ENCODE measurements around the gene RGS19. TPM values are rescaled to one million over a fixed set of nuclear protein-coding genes. Genes with fewer than 3 reads are reported as not detected.

RGS19 gene
- total RNA-seq, 1 experiment from 2014 or later, result 32.0 TPM

- Histone ChIP-seq H3K27me3 (ENCODE audit: control insufficient read depth, insufficient read depth, low read length) (no peaks in the 10 kb centered on the region), H3K9me3 (ENCODE audit: control insufficient read depth, insufficient read depth, low read depth, low read length) (no peaks in the 10 kb centered on the region), H3K27ac (ENCODE audit: low read length) (no peak overlapping the region), H3K4me1 (ENCODE audit: control insufficient read depth, insufficient read depth, low read length) (peaks cover 17% of the 10 kb centered on the region), H3K4me3 (ENCODE audit: low read depth in 2 of 2, low read length in 2 of 2) (no peak overlapping the region), H3K36me3 (ENCODE audit: control insufficient read depth, insufficient read depth, low read length) (no peaks in the 10 kb centered on the region)
- no peak for DNase-seq (ENCODE audit: low read depth, low spot score)
- BruUV-seq (replicated peaks), result no TSS peak
- ChIA-PET CTCF (no interaction called here), POLR2A (no interaction called here)
- ATAC-seq, result no peak
- in situ Hi-C loops (cut with HindIII; ENCODE audit: low pct_unique_long_range_greater_than_20kb, low sequenced_read_pairs) (no loop called here), intact Hi-C loops (cut with micrococcal nuclease; ENCODE audit: unreplicated experiment) (no loop called here)
- TF ChIP-seq SIN3A (IDR thresholded peaks at IDR 0.05; ENCODE audit: borderline replicate concordance, insufficient read depth, low read depth, low read length), result no peak
- no peak for TF ChIP-seq POLR2AphosphoS5 (IDR thresholded peaks at IDR 0.05; ENCODE audit: low read depth, low read length)
- no peak for TF ChIP-seq TCF7L2 (IDR thresholded peaks at IDR 0.05; ENCODE audit: low read depth, low read length)
- TF ChIP-seq CTCF (IDR thresholded peaks at IDR 0.05), result no peak
- TF ChIP-seq REST (IDR thresholded peaks at IDR 0.05; ENCODE audit: insufficient read depth in 1 of 2, low read depth in 2 of 2, low read length in 1 of 2), result no peak
Observed at GRCh38 chr20:64077094-64077493, 2.2 kb downstream of the RGS19 start.

- Histone ChIP-seq H3K36me3 (ENCODE audit: control insufficient read depth, insufficient read depth, low read length) (no peaks in the 10 kb centered on the region), H3K4me3 (ENCODE audit: low read depth in 2 of 2, low read length in 2 of 2) (no peak overlapping the region), H3K27me3 (ENCODE audit: control insufficient read depth, insufficient read depth, low read length) (no peaks in the 10 kb centered on the region), H3K9me3 (ENCODE audit: control insufficient read depth, insufficient read depth, low read depth, low read length) (no peaks in the 10 kb centered on the region), H3K27ac (ENCODE audit: low read length) (no peak overlapping the region), H3K4me1 (ENCODE audit: control insufficient read depth, insufficient read depth, low read length) (peaks cover 18% of the 10 kb centered on the region)
- ATAC-seq, result no peak
- intact Hi-C loops (cut with micrococcal nuclease; ENCODE audit: unreplicated experiment) (no loop called here), in situ Hi-C loops (cut with HindIII; ENCODE audit: low pct_unique_long_range_greater_than_20kb, low sequenced_read_pairs) (no loop called here)
- no peak for DNase-seq (ENCODE audit: low read depth, low spot score)
- POLR2A ChIA-PET, result no interaction called here
- no peak for TF ChIP-seq TCF7L2 (IDR thresholded peaks at IDR 0.05; ENCODE audit: low read depth, low read length)
- TF ChIP-seq REST (IDR thresholded peaks at IDR 0.05; ENCODE audit: insufficient read depth in 1 of 2, low read depth in 2 of 2, low read length in 1 of 2), result no peak
- no peak for TF ChIP-seq SIN3A (IDR thresholded peaks at IDR 0.05; ENCODE audit: borderline replicate concordance, insufficient read depth, low read depth, low read length)
- no peak for TF ChIP-seq CTCF (IDR thresholded peaks at IDR 0.05)
- no peak for TF ChIP-seq POLR2AphosphoS5 (IDR thresholded peaks at IDR 0.05; ENCODE audit: low read depth, low read length)
- no TSS peak for BruUV-seq (replicated peaks)
- CTCF ChIA-PET, result no interaction called here
Observed at GRCh38 chr20:64076061-64076997, 3.0 kb downstream of the RGS19 start.

All from Panc1 (cell line).